Measurements from ENCODE around the gene POGZ.
"Not testable (repeated sequence)": the region's sequence is repeated elsewhere in the genome, so short reads cannot be mapped to it uniquely, and the experiment has no call there.

The POGZ gene

GRCh38 chr1:151396265-151396664 lies 63.0 kb downstream of the POGZ start:
- not testable (repeated sequence) for H3K4me3 ChIP-seq (ENCODE audit: low read length); H3K9me3 ChIP-seq (ENCODE audit: control insufficient read depth, low read length); H3K27me3 ChIP-seq (replicated peaks; ENCODE audit: control insufficient read depth, insufficient read depth, low read length); H3K36me3 ChIP-seq (ENCODE audit: control insufficient read depth, insufficient read depth, low read length, severe bottlenecking); H3K9ac ChIP-seq (ENCODE audit: low read length); DNase-seq (ENCODE audit: low read depth)
- H3K4me1 ChIP-seq (ENCODE audit: control insufficient read depth, insufficient read depth, low read length), result peaks cover 11% of the 10 kb centered on the region

GRCh38 chr1:151393583-151393982 lies 65.7 kb downstream of the POGZ start:
- H3K4me3 ChIP-seq (ENCODE audit: low read length), result no peak overlapping the region
- no peaks in the 10 kb centered on the region for H3K4me1 ChIP-seq (ENCODE audit: control insufficient read depth, insufficient read depth, low read length)
- no peak overlapping the region for H3K9ac ChIP-seq (ENCODE audit: low read length)
- H3K9me3 ChIP-seq (ENCODE audit: control insufficient read depth, low read length), result peaks cover 3% of the 10 kb centered on the region
- no peaks in the 10 kb centered on the region for H3K36me3 ChIP-seq (ENCODE audit: control insufficient read depth, insufficient read depth, low read length, severe bottlenecking)
- DNase-seq (ENCODE audit: low read depth), result no peak
- H3K27me3 ChIP-seq (replicated peaks; ENCODE audit: control insufficient read depth, insufficient read depth, low read length), result no peaks in the 10 kb centered on the region

GRCh38 chr1:151391079-151391563 lies 68.2 kb downstream of the POGZ start:
- H3K4me1 ChIP-seq (ENCODE audit: control insufficient read depth, insufficient read depth, low read length), result no peaks in the 10 kb centered on the region
- H3K9me3 ChIP-seq (ENCODE audit: control insufficient read depth, low read length), result peaks cover 3% of the 10 kb centered on the region
- no peak overlapping the region for H3K4me3 ChIP-seq (ENCODE audit: low read length)
- DNase-seq (ENCODE audit: low read depth), result no peak
- no peak overlapping the region for H3K9ac ChIP-seq (ENCODE audit: low read length)
- H3K36me3 ChIP-seq (ENCODE audit: control insufficient read depth, insufficient read depth, low read length, severe bottlenecking), result no peaks in the 10 kb centered on the region
- no peaks in the 10 kb centered on the region for H3K27me3 ChIP-seq (replicated peaks; ENCODE audit: control insufficient read depth, insufficient read depth, low read length)

GRCh38 chr1:151390221-151391078 lies 68.8 kb downstream of the POGZ start:
- H3K9ac ChIP-seq (ENCODE audit: low read length); H3K36me3 ChIP-seq (ENCODE audit: control insufficient read depth, insufficient read depth, low read length, severe bottlenecking); DNase-seq (ENCODE audit: low read depth); H3K4me1 ChIP-seq (ENCODE audit: control insufficient read depth, insufficient read depth, low read length); H3K27me3 ChIP-seq (replicated peaks; ENCODE audit: control insufficient read depth, insufficient read depth, low read length); H3K9me3 ChIP-seq (ENCODE audit: control insufficient read depth, low read length); H3K4me3 ChIP-seq (ENCODE audit: low read length): not testable (repeated sequence)

- H3K36me3 ChIP-seq (ENCODE audit: control insufficient read depth, insufficient read depth, low read length, severe bottlenecking), result no peaks in the 10 kb centered on the region
- H3K9ac ChIP-seq (ENCODE audit: low read length), result no peak overlapping the region
- H3K9me3 ChIP-seq (ENCODE audit: control insufficient read depth, low read length), result no peaks in the 10 kb centered on the region
- DNase-seq (ENCODE audit: low read depth), result no peak
- peaks cover 9% of the 10 kb centered on the region for H3K27me3 ChIP-seq (replicated peaks; ENCODE audit: control insufficient read depth, insufficient read depth, low read length)
- H3K4me3 ChIP-seq (ENCODE audit: low read length), result no peak overlapping the region
- H3K4me1 ChIP-seq (ENCODE audit: control insufficient read depth, insufficient read depth, low read length), result no peaks in the 10 kb centered on the region
These were observed 73.3 kb downstream of the POGZ start for GRCh38 chr1:151386002-151386401.

GRCh38 chr1:151384584-151384983 lies 74.7 kb downstream of the POGZ start:
- DNase-seq (ENCODE audit: low read depth), result no peak

GRCh38 chr1:151377150-151377884 lies 82.0 kb downstream of the POGZ start:
- Histone ChIP-seq H3K4me1 (ENCODE audit: control insufficient read depth, insufficient read depth, low read length) (peaks cover 10% of the 10 kb centered on the region), H3K9ac (ENCODE audit: low read length) (no peak overlapping the region), H3K36me3 (ENCODE audit: control insufficient read depth, insufficient read depth, low read length, severe bottlenecking) (no peaks in the 10 kb centered on the region), H3K27me3 (replicated peaks; ENCODE audit: control insufficient read depth, insufficient read depth, low read length) (peaks cover 9% of the 10 kb centered on the region), H3K9me3 (ENCODE audit: control insufficient read depth, low read length) (no peaks in the 10 kb centered on the region), H3K4me3 (ENCODE audit: low read length) (no peak overlapping the region)
- no peak for DNase-seq (ENCODE audit: low read depth)

More at GRCh38 chr1:151384584-151384983, 74.7 kb downstream of the POGZ start:
- H3K4me1 ChIP-seq (ENCODE audit: control insufficient read depth, insufficient read depth, low read length), result no peaks in the 10 kb centered on the region
- no peaks in the 10 kb centered on the region for H3K9me3 ChIP-seq (ENCODE audit: control insufficient read depth, low read length)
- H3K9ac ChIP-seq (ENCODE audit: low read length), result no peak overlapping the region
- H3K4me3 ChIP-seq (ENCODE audit: low read length), result no peak overlapping the region
- peaks cover 9% of the 10 kb centered on the region for H3K27me3 ChIP-seq (replicated peaks; ENCODE audit: control insufficient read depth, insufficient read depth, low read length)
- H3K36me3 ChIP-seq (ENCODE audit: control insufficient read depth, insufficient read depth, low read length, severe bottlenecking), result no peaks in the 10 kb centered on the region

GRCh38 chr1:151373196-151373595 lies 86.1 kb downstream of the POGZ start:
- H3K9me3 ChIP-seq (ENCODE audit: control insufficient read depth, low read length), result no peaks in the 10 kb centered on the region
- no peaks in the 10 kb centered on the region for H3K27me3 ChIP-seq (replicated peaks; ENCODE audit: control insufficient read depth, insufficient read depth, low read length)
- peaks cover 52% of the 10 kb centered on the region for H3K4me1 ChIP-seq (ENCODE audit: control insufficient read depth, insufficient read depth, low read length)
- no peak overlapping the region for H3K9ac ChIP-seq (ENCODE audit: low read length)
- H3K36me3 ChIP-seq (ENCODE audit: control insufficient read depth, insufficient read depth, low read length, severe bottlenecking), result peaks cover 7% of the 10 kb centered on the region
- no peak overlapping the region for H3K4me3 ChIP-seq (ENCODE audit: low read length)
- no peak for DNase-seq (ENCODE audit: low read depth)

- peaks cover 61% of the 10 kb centered on the region for H3K4me1 ChIP-seq (ENCODE audit: control insufficient read depth, insufficient read depth, low read length)
- H3K27me3 ChIP-seq (replicated peaks; ENCODE audit: control insufficient read depth, insufficient read depth, low read length), result no peaks in the 10 kb centered on the region
- peaks cover 10% of the 10 kb centered on the region for H3K36me3 ChIP-seq (ENCODE audit: control insufficient read depth, insufficient read depth, low read length, severe bottlenecking)
- peak within 1 kb of the TSS; percentile 84 for H3K4me3 ChIP-seq (ENCODE audit: low read length)
- peak within 1 kb of the TSS; percentile 86 for H3K9ac ChIP-seq (ENCODE audit: low read length)
- H3K9me3 ChIP-seq (ENCODE audit: control insufficient read depth, low read length), result no peaks in the 10 kb centered on the region
- DNase-seq (ENCODE audit: low read depth), result peak; percentile 61
These were observed 87.0 kb downstream of the POGZ start, which contains the start of gene SELENBP1 for GRCh38 chr1:151372058-151372934. Gene SELENBP1 (minus strand): TSS chr1:151372705. CDS start chr1:151372641, 64 bp downstream.

- Histone ChIP-seq H3K27me3 (replicated peaks; ENCODE audit: control insufficient read depth, insufficient read depth, low read length) (no peaks in the 10 kb centered on the region), H3K4me3 (ENCODE audit: low read length) (peak overlapping the region; percentile 84)
- DNase-seq (ENCODE audit: low read depth), result peak; percentile 66
These were observed 87.8 kb downstream of the POGZ start for GRCh38 chr1:151371370-151372057.

More at GRCh38 chr1:151371370-151372057, 87.8 kb downstream of the POGZ start:
- Histone ChIP-seq H3K9me3 (ENCODE audit: control insufficient read depth, low read length) (no peaks in the 10 kb centered on the region), H3K36me3 (ENCODE audit: control insufficient read depth, insufficient read depth, low read length, severe bottlenecking) (peaks cover 15% of the 10 kb centered on the region), H3K9ac (ENCODE audit: low read length) (peak overlapping the region; percentile 86), H3K4me1 (ENCODE audit: control insufficient read depth, insufficient read depth, low read length) (peaks cover 61% of the 10 kb centered on the region)

Data from adipocyte (in vitro differentiated cells).